GM23338 (cell line): ENCODE measurements around the gene AGPS. TPM values are rescaled to one million over a fixed set of nuclear protein-coding genes. Genes with fewer than 3 reads are reported as not detected.

Source experiments
- ATAC-seq: fragments of 200-7000 bp; cut with Tn5 transposase; 3 replicates; pipeline ENCODE4 v1.9.1; 2020
- DNase-seq: peaks from one replicate; pipeline ENCODE4 v3.0.0-alpha.2; 2015; ENCODE audit warnings: low spot score
- H2AFZ ChIP-seq: fragments of 200-600 bp; sonication (generic); 2 replicates; pipeline ENCODE4 v1.8.0; 2016; ENCODE audit warnings: antibody characterized with exemption, mild to moderate bottlenecking, moderate library complexity
- H3F3A ChIP-seq: fragments of 200-600 bp; sonication (generic); replicated peaks from 2 replicates; pipeline ENCODE4 v1.8.0; 2017; ENCODE audit warnings: antibody characterized with exemption, mixed run types, low read depth
- H3K27ac ChIP-seq: fragments of 200-600 bp; sonication (generic); 2 replicates; pipeline ENCODE4 v1.6.1; 2016; ENCODE audit warnings: low read depth
- H3K27me3 ChIP-seq: fragments of 200-600 bp; sonication (generic); 2 replicates; pipeline ENCODE4 v1.8.0; 2016; ENCODE audit warnings: mild to moderate bottlenecking, mixed run types, moderate library complexity; ENCODE audit not compliant: insufficient read depth
- H3K36me3 ChIP-seq: fragments of 200-600 bp; sonication (generic); 2 replicates; pipeline ENCODE4 v1.8.0; 2016; ENCODE audit warnings: mild to moderate bottlenecking; ENCODE audit not compliant: insufficient read depth
- H3K4me1 ChIP-seq: fragments of 200-600 bp; sonication (generic); 2 replicates; pipeline ENCODE4 v1.8.0; 2016; ENCODE audit warnings: mild to moderate bottlenecking, moderate library complexity; ENCODE audit not compliant: insufficient read depth
- H3K4me2 ChIP-seq: fragments of 200-600 bp; sonication (generic); 2 replicates; pipeline ENCODE4 v1.7.1; 2017; ENCODE audit warnings: mixed run types
- H3K4me3 ChIP-seq: fragments of 200-600 bp; sonication (generic); 2 replicates; pipeline ENCODE4 v1.6.1; 2016; ENCODE audit warnings: mixed run types
- H3K79me2 ChIP-seq: fragments of 200-600 bp; sonication (generic); replicated peaks from 2 replicates; pipeline ENCODE4 v1.8.0; 2017; ENCODE audit warnings: mild to moderate bottlenecking; ENCODE audit not compliant: insufficient read depth
- H3K9me2 ChIP-seq: fragments of 200-600 bp; sonication (generic); 2 replicates; pipeline ENCODE4 v1.8.0; 2017; ENCODE audit not compliant: insufficient read depth
- H4K20me1 ChIP-seq: fragments of 200-600 bp; sonication (generic); replicated peaks from 2 replicates; pipeline ENCODE4 v1.8.0; 2017; ENCODE audit warnings: mild to moderate bottlenecking; ENCODE audit not compliant: insufficient read depth
- H3K27ac Mint-ChIP-seq: 2 replicates; pipeline ENCODE4 v1.8.0; 2020; ENCODE audit warnings: inconsistent platforms, mild to moderate bottlenecking, moderate library complexity, mixed read lengths
- H3K27me3 Mint-ChIP-seq: 3 replicates; pipeline ENCODE4 v1.8.0; 2022; ENCODE audit warnings: low read depth, mild to moderate bottlenecking, moderate library complexity, mixed read lengths, inconsistent platforms; ENCODE audit not compliant: insufficient read depth, poor library complexity
- H3K36me3 Mint-ChIP-seq: 3 replicates; pipeline ENCODE4 v1.8.0; 2021; ENCODE audit warnings: low read depth, mild to moderate bottlenecking, inconsistent platforms, moderate library complexity, mixed read lengths
- H3K4me1 Mint-ChIP-seq: 3 replicates; pipeline ENCODE4 v1.8.0; 2020; ENCODE audit warnings: mild to moderate bottlenecking, inconsistent platforms, mixed read lengths
- H3K4me3 Mint-ChIP-seq: 3 replicates; pipeline ENCODE4 v1.8.0; 2021; ENCODE audit warnings: moderate library complexity, mild to moderate bottlenecking, inconsistent platforms, mixed read lengths
- H3K9me3 Mint-ChIP-seq: 3 replicates; pipeline ENCODE4 v1.8.0; 2020; ENCODE audit warnings: moderate library complexity, mild to moderate bottlenecking, inconsistent platforms, mixed read lengths
- CREB1 ChIP-seq: fragments of 250-450 bp; sonication (Bioruptor Pico); IDR thresholded peaks from 2 replicates; pipeline ENCODE4 v1.5.0; 2020; ENCODE audit warnings: low read depth, mild to moderate bottlenecking, moderate library complexity
- EZH2 ChIP-seq: fragments of 200-600 bp; sonication (generic); IDR thresholded peaks from one replicate; pipeline ENCODE4 v1.8.0; 2017; ENCODE audit warnings: antibody characterized with exemption, mild to moderate bottlenecking, low read depth; ENCODE audit not compliant: unreplicated experiment
- EZH2phosphoT487 ChIP-seq: fragments of 200-600 bp; sonication (generic); IDR thresholded peaks from one replicate; pipeline ENCODE4 v1.8.1; 2018; ENCODE audit warnings: antibody characterized with exemption; ENCODE audit not compliant: unreplicated experiment
- JUNB ChIP-seq: IDR thresholded peaks from one replicate; pipeline ENCODE4 v1.6.1; 2016; ENCODE audit warnings: antibody characterized with exemption; ENCODE audit not compliant: unreplicated experiment
- NANOG ChIP-seq: IDR thresholded peaks from 2 replicates; pipeline ENCODE4 v1.6.1; 2016; ENCODE audit warnings: antibody characterized with exemption, borderline replicate concordance
- POLR2AphosphoS5 ChIP-seq: IDR thresholded peaks from 2 replicates; pipeline ENCODE4 v1.6.1; 2016; ENCODE audit warnings: antibody characterized with exemption, low read depth
- REST ChIP-seq: IDR thresholded peaks from one replicate; pipeline ENCODE4 v1.6.1; 2018; ENCODE audit warnings: antibody characterized with exemption; ENCODE audit not compliant: unreplicated experiment
- STAT1 ChIP-seq: IDR thresholded peaks from one replicate; pipeline ENCODE4 v1.6.1; 2016; ENCODE audit warnings: antibody characterized with exemption; ENCODE audit not compliant: unreplicated experiment
- ZNF114 ChIP-seq: fragments of 250-450 bp; sonication (Bioruptor Pico); IDR thresholded peaks from 2 replicates; pipeline ENCODE4 v1.5.0; 2020; ENCODE audit warnings: mild to moderate bottlenecking, moderate library complexity
- ZNF331 ChIP-seq: fragments of 250-450 bp; sonication (Bioruptor Pico); IDR thresholded peaks from 2 replicates; pipeline ENCODE4 v1.5.0; 2020; ENCODE audit warnings: low read depth, mild to moderate bottlenecking, moderate library complexity
- polyA plus RNA-seq: library from polyadenylated mRNA; unstranded; fragments of >200 nt; fragmentation: Nextera tagmentation; extraction: Ambion mirVana; gene quantifications from 2 replicates; pipeline ENCODE4 v1.2.1, GENCODE V29; 2016
- total RNA-seq: library from RNA; depleted of rRNA; stranded (reverse); fragments of >200 nt; shearing (Covaris generic); gene quantifications from 2 replicates; pipeline ENCODE4 v1.2.3, GENCODE V29; 2014
- TF ChIP-seq, protein P1 (sequence below): IDR thresholded peaks from 2 replicates; pipeline ENCODE4 v1.6.1; 2016; ENCODE audit warnings: antibody characterized with exemption
- TF ChIP-seq, protein P2 (sequence below): fragments of 250-450 bp; sonication (Bioruptor Pico); IDR thresholded peaks from 2 replicates; pipeline ENCODE4 v1.5.0; 2020; ENCODE audit warnings: mild to moderate bottlenecking, moderate library complexity

Gene AGPS
- total and polyA plus RNA-seq, 2 experiments from 2014 or later: 14.6 to 73.2 TPM

DNA sequence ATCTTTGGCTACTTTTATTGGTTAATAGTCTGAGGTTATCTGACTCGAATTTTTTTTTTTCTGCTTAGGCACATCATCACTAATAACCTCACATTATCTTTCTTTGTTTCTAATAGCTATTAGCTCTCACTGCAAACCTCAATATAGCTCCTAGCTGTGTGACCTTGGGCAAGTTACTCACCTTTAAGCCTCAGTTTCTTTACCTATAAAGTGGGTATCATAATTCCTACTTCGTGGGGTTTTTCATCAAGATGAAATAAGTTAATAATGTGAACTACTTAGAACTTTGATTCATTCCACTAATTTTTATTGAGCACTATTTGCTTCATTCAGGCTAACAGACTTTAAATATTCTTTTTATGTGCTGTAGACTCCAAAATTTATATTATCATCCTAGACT lies 55.5 kb downstream of the AGPS start:
- no peaks in the 10 kb centered on the region for H3K9me3 Mint-ChIP-seq
- H3K4me3 Mint-ChIP-seq: no peak overlapping the region
- Histone ChIP-seq H4K20me1 (0 out of 2 replicates have a peak, but pooled peaks cover 3% of the 10 kb centered on the region), H3K9me2 (no peaks in the 10 kb centered on the region), H3K79me2 (no peaks in the 10 kb centered on the region), H3K27me3 (no peaks in the 10 kb centered on the region), H3K4me3 (no peak overlapping the region), H3F3A (no peaks in the 10 kb centered on the region), H3K36me3 (peaks cover 3% of the 10 kb centered on the region; the same call in 1 of the 2 replicates), H3K4me2 (no peak overlapping the region), H3K4me1 (no peaks in the 10 kb centered on the region), H3K27ac (no peak overlapping the region), H2AFZ (no peak overlapping the region)
- H3K27ac Mint-ChIP-seq: no peak overlapping the region
- no peaks in the 10 kb centered on the region for H3K4me1 Mint-ChIP-seq
- no peak for ATAC-seq
- H3K27me3 Mint-ChIP-seq: no peaks in the 10 kb centered on the region
- no peak for DNase-seq
- peaks cover 29% of the 10 kb centered on the region; the same call in 2 of the 3 replicates for H3K36me3 Mint-ChIP-seq
- TF ChIP-seq REST (no peak), ZNF331 (CRISPR knock-in tag) (no peak), EZH2phosphoT487 (no peak), POLR2AphosphoS5 (no peak), ZNF114 (CRISPR knock-in tag) (no peak), STAT1 (no peak), CREB1 (CRISPR knock-in tag) (no peak), EZH2 (no peak), JUNB (no peak), NANOG (no peak)
- TF ChIP-seq, protein P1, sequence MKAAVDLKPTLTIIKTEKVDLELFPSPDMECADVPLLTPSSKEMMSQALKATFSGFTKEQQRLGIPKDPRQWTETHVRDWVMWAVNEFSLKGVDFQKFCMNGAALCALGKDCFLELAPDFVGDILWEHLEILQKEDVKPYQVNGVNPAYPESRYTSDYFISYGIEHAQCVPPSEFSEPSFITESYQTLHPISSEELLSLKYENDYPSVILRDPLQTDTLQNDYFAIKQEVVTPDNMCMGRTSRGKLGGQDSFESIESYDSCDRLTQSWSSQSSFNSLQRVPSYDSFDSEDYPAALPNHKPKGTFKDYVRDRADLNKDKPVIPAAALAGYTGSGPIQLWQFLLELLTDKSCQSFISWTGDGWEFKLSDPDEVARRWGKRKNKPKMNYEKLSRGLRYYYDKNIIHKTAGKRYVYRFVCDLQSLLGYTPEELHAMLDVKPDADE: no peak
- TF ChIP-seq, protein P2, sequence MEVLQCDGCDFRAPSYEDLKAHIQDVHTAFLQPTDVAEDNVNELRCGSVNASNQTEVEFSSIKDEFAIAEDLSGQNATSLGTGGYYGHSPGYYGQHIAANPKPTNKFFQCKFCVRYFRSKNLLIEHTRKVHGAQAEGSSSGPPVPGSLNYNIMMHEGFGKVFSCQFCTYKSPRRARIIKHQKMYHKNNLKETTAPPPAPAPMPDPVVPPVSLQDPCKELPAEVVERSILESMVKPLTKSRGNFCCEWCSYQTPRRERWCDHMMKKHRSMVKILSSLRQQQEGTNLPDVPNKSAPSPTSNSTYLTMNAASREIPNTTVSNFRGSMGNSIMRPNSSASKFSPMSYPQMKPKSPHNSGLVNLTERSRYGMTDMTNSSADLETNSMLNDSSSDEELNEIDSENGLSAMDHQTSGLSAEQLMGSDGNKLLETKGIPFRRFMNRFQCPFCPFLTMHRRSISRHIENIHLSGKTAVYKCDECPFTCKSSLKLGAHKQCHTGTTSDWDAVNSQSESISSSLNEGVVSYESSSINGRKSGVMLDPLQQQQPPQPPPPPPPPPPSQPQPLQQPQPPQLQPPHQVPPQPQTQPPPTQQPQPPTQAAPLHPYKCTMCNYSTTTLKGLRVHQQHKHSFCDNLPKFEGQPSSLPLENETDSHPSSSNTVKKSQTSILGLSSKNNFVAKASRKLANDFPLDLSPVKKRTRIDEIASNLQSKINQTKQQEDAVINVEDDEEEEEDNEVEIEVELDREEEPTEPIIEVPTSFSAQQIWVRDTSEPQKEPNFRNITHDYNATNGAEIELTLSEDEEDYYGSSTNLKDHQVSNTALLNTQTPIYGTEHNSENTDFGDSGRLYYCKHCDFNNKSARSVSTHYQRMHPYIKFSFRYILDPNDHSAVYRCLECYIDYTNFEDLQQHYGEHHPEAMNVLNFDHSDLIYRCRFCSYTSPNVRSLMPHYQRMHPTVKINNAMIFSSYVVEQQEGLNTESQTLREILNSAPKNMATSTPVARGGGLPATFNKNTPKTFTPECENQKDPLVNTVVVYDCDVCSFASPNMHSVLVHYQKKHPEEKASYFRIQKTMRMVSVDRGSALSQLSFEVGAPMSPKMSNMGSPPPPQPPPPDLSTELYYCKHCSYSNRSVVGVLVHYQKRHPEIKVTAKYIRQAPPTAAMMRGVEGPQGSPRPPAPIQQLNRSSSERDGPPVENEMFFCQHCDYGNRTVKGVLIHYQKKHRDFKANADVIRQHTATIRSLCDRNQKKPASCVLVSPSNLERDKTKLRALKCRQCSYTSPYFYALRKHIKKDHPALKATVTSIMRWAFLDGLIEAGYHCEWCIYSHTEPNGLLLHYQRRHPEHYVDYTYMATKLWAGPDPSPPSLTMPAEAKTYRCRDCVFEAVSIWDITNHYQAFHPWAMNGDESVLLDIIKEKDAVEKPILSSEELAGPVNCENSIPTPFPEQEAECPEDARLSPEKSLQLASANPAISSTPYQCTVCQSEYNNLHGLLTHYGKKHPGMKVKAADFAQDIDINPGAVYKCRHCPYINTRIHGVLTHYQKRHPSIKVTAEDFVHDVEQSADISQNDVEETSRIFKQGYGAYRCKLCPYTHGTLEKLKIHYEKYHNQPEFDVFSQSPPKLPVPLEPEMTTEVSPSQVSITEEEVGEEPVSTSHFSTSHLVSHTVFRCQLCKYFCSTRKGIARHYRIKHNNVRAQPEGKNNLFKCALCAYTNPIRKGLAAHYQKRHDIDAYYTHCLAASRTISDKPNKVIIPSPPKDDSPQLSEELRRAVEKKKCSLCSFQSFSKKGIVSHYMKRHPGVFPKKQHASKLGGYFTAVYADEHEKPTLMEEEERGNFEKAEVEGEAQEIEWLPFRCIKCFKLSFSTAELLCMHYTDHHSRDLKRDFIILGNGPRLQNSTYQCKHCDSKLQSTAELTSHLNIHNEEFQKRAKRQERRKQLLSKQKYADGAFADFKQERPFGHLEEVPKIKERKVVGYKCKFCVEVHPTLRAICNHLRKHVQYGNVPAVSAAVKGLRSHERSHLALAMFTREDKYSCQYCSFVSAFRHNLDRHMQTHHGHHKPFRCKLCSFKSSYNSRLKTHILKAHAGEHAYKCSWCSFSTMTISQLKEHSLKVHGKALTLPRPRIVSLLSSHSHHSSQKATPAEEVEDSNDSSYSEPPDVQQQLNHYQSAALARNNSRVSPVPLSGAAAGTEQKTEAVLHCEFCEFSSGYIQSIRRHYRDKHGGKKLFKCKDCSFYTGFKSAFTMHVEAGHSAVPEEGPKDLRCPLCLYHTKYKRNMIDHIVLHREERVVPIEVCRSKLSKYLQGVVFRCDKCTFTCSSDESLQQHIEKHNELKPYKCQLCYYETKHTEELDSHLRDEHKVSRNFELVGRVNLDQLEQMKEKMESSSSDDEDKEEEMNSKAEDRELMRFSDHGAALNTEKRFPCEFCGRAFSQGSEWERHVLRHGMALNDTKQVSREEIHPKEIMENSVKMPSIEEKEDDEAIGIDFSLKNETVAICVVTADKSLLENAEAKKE (CRISPR knock-in tag): no peak
